HCT116 (cell line): ENCODE measurements around the gene FAM78B.

Source experiments
- EGR1 ChIP-seq: IDR thresholded peaks from 2 replicates; pipeline ENCODE4 v1.6.1; 2012; ENCODE audit warnings: low read depth
- EZH2 ChIP-seq: fragments of 200-600 bp; sonication (generic); IDR thresholded peaks from 2 replicates; pipeline ENCODE4 v1.6.1; 2017; ENCODE audit warnings: antibody characterized with exemption, mixed run types
- EZH2phosphoT487 ChIP-seq: fragments of 200-600 bp; IDR thresholded peaks from 2 replicates; pipeline ENCODE4 v1.6.1; 2018; ENCODE audit warnings: antibody characterized with exemption, borderline replicate concordance
- POLR2A ChIP-seq: IDR thresholded peaks from 2 replicates; pipeline ENCODE4 v1.7.0; 2011; ENCODE audit warnings: borderline replicate concordance; ENCODE audit not compliant: insufficient read depth, insufficient read length; ENCODE audit errors: extremely low read depth
- TCF7L2 ChIP-seq: IDR thresholded peaks from 2 replicates; pipeline ENCODE4 v1.7.0; 2011; ENCODE audit warnings: borderline replicate concordance, inconsistent platforms; ENCODE audit not compliant: insufficient read depth, insufficient read length; ENCODE audit errors: extremely low read depth
- YY1 ChIP-seq: IDR thresholded peaks from 2 replicates; pipeline ENCODE4 v1.6.1; 2011; ENCODE audit warnings: low read length, low read depth, moderate library complexity, mild to moderate bottlenecking; ENCODE audit not compliant: insufficient replicate concordance; ENCODE audit errors: extremely low read depth
- ZFX ChIP-seq: fragments of 450-650 bp; IDR thresholded peaks from 2 replicates; pipeline ENCODE4 v1.6.1; 2017
- TF ChIP-seq, protein P1 (sequence below), 3 experiments: fragments of 200-600 bp in 1 of 3; sonication (generic) in 1 of 3; IDR thresholded peaks in 2 of 3; conservative IDR thresholded peaks in 1 of 3; 2 replicates each; pipeline ENCODE4 v1.5.1; 2012 to 2017; ENCODE audit warnings: low read depth in 2 of 3, low read length in 2 of 3, antibody characterized with exemption in 1 of 3, borderline replicate concordance in 1 of 3, control low read depth in 1 of 3, mild to moderate bottlenecking in 1 of 3, mixed read lengths in 1 of 3, mixed run types in 1 of 3, moderate library complexity in 1 of 3; ENCODE audit not compliant: insufficient read depth in 1 of 3
- TF ChIP-seq, protein P2 (sequence below): IDR thresholded peaks from 2 replicates; pipeline ENCODE4 v1.6.1; 2012; ENCODE audit warnings: low read depth
- TF ChIP-seq, protein P3 (sequence below): IDR thresholded peaks from 2 replicates; pipeline ENCODE4 v1.6.1; 2012
- TF ChIP-seq, protein P4 (sequence below): IDR thresholded peaks from 2 replicates; pipeline ENCODE4 v1.6.1; 2011; ENCODE audit warnings: mild to moderate bottlenecking, low read length, moderate library complexity; ENCODE audit not compliant: insufficient replicate concordance; ENCODE audit errors: extremely low read depth

DNA sequence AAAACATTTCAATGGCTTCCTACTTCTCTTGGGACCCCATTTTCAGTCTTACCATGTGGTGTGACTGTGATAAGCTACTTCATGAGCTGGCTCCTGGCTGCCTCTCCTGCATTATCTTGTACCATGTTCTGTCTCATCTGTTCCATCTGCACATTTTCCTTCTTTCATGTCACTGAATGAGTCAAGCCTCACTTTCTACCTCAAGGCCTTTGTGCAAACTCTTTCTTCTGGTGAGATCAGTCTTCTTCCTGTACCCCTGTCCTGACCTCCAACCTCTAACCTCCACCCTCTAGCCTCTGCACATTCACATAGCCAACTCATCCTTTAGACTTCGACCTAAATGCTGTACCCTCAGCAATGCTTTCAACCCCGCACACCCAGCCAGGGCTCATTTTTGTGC is 9.6 kb upstream of the FAM78B start:
- TF ChIP-seq, protein P1, sequence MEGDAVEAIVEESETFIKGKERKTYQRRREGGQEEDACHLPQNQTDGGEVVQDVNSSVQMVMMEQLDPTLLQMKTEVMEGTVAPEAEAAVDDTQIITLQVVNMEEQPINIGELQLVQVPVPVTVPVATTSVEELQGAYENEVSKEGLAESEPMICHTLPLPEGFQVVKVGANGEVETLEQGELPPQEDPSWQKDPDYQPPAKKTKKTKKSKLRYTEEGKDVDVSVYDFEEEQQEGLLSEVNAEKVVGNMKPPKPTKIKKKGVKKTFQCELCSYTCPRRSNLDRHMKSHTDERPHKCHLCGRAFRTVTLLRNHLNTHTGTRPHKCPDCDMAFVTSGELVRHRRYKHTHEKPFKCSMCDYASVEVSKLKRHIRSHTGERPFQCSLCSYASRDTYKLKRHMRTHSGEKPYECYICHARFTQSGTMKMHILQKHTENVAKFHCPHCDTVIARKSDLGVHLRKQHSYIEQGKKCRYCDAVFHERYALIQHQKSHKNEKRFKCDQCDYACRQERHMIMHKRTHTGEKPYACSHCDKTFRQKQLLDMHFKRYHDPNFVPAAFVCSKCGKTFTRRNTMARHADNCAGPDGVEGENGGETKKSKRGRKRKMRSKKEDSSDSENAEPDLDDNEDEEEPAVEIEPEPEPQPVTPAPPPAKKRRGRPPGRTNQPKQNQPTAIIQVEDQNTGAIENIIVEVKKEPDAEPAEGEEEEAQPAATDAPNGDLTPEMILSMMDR (IDR thresholded peaks at IDR 0.05 in 2 of 3, conservative IDR thresholded peaks at IDR 0.05 in 1 of 3; ENCODE audit: borderline replicate concordance in 1 of 3, insufficient read depth in 1 of 3, low read depth in 2 of 3, low read length in 2 of 3): no peak
- TF ChIP-seq POLR2A: no peak
- no peak for TF ChIP-seq TCF7L2
- TF ChIP-seq, protein P2, sequence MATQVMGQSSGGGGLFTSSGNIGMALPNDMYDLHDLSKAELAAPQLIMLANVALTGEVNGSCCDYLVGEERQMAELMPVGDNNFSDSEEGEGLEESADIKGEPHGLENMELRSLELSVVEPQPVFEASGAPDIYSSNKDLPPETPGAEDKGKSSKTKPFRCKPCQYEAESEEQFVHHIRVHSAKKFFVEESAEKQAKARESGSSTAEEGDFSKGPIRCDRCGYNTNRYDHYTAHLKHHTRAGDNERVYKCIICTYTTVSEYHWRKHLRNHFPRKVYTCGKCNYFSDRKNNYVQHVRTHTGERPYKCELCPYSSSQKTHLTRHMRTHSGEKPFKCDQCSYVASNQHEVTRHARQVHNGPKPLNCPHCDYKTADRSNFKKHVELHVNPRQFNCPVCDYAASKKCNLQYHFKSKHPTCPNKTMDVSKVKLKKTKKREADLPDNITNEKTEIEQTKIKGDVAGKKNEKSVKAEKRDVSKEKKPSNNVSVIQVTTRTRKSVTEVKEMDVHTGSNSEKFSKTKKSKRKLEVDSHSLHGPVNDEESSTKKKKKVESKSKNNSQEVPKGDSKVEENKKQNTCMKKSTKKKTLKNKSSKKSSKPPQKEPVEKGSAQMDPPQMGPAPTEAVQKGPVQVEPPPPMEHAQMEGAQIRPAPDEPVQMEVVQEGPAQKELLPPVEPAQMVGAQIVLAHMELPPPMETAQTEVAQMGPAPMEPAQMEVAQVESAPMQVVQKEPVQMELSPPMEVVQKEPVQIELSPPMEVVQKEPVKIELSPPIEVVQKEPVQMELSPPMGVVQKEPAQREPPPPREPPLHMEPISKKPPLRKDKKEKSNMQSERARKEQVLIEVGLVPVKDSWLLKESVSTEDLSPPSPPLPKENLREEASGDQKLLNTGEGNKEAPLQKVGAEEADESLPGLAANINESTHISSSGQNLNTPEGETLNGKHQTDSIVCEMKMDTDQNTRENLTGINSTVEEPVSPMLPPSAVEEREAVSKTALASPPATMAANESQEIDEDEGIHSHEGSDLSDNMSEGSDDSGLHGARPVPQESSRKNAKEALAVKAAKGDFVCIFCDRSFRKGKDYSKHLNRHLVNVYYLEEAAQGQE: no peak
- no peak for TF ChIP-seq EZH2phosphoT487
- no peak for TF ChIP-seq ZFX
- no peak for TF ChIP-seq YY1
- TF ChIP-seq, protein P3, sequence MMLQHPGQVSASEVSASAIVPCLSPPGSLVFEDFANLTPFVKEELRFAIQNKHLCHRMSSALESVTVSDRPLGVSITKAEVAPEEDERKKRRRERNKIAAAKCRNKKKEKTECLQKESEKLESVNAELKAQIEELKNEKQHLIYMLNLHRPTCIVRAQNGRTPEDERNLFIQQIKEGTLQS: no peak
- no peak for TF ChIP-seq EGR1
- no peak for TF ChIP-seq EZH2
- TF ChIP-seq, protein P4, sequence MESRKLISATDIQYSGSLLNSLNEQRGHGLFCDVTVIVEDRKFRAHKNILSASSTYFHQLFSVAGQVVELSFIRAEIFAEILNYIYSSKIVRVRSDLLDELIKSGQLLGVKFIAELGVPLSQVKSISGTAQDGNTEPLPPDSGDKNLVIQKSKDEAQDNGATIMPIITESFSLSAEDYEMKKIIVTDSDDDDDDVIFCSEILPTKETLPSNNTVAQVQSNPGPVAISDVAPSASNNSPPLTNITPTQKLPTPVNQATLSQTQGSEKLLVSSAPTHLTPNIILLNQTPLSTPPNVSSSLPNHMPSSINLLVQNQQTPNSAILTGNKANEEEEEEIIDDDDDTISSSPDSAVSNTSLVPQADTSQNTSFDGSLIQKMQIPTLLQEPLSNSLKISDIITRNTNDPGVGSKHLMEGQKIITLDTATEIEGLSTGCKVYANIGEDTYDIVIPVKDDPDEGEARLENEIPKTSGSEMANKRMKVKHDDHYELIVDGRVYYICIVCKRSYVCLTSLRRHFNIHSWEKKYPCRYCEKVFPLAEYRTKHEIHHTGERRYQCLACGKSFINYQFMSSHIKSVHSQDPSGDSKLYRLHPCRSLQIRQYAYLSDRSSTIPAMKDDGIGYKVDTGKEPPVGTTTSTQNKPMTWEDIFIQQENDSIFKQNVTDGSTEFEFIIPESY: no peak
